ENCODE data around the gene HOXA11. TPM values are rescaled to one million over a fixed set of nuclear protein-coding genes. Genes with fewer than 3 reads are reported as not detected.

Gene HOXA11
- polyA plus RNA-seq, 1 donor from 2014 or later, result not detected

DNA sequence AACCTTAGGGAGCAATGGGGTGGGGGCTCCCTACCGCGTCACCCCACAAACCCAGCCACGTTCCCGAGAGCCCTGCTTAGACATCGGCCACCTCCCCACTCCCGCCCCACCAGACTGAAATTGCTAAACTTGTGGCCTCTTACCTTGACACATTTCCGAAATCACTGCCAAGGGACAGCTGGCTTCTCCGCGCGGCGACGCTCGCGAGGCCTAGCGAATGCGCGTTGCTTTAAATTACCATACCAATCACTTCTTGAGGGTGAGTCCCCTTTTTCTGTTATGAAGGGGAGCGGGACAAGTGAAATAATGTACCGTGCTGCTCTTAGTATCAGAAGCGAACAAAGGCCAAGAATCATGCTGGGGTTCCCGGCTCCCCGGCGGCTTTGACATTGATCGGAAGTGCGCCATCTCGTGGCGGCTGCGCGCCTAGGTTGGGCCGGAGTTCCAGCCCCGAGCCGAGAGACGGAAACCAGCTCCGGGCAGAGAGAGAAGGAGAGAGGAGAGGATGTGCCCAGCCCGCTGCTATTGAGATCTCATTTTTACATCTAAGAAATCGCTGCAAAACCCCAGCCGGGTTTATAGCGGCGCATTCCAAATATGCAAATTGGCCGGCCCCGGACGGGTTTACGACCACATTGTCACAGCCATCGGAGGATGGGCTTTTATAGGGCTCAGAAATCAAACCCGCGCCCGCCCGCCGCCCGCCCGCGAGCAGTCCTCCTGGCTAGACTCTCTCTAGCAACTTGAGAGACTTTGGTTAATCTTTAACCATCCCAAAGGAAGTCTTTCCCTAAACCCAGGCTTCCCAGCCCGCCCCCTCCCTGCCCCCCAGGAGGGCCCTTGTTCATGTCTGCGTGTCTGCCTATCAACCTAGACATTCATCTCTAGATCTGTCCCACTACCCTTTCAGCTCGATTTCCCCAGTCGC, 5.3 kb downstream of the HOXA11 start (continued):
- TF ChIP-seq TAF1 (IDR thresholded peaks at IDR 0.05; ENCODE audit: low read depth) (no peak), MXI1 (conservative IDR thresholded peaks at IDR 0.05; ENCODE audit: poor library complexity, severe bottlenecking) (no peak), EZH2 (IDR thresholded peaks at IDR 0.05; ENCODE audit: borderline replicate concordance, insufficient read depth, low read length, poor library complexity, severe bottlenecking) (no peak)

DNA sequence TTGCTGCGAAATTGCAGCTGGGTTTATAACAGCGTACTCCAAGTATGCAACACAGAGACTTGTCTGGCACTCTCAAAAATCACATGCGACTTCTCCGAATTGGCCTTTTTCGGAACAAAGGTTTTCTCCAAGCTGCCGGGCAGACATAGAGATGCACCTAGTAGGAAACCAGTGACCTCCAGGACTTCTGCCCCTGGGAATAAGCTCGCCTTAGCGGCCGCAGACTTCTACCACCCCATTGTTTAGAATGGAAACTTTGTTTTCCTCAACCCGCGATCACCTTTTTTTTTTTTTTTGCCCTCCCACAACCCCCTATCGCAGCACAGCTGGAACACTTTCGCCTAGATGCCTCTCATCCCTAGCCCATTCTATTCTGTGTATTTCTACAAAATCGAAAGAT, 6.0 kb downstream of the HOXA11 start:
- Histone ChIP-seq H3K9me2 (ENCODE audit: insufficient read depth, low read length) (no peaks in the 10 kb centered on the region), H3K9me3 (ENCODE audit: low read length) (peaks cover 8% of the 10 kb centered on the region), H3K4me3 (ENCODE audit: low read length) (no peak overlapping the region), H3K27me3 (ENCODE audit: insufficient read depth, low read depth, low read length) (peaks cover 100% of the 10 kb centered on the region), H2AFZ (ENCODE audit: low read depth, low read length) (no peak overlapping the region), H3K27ac (ENCODE audit: low read length) (no peak overlapping the region), H3K79me2 (replicated peaks; ENCODE audit: insufficient read depth, low read length) (no peaks in the 10 kb centered on the region), H4K20me1 (ENCODE audit: insufficient read depth) (no peaks in the 10 kb centered on the region), H3F3A (ENCODE audit: insufficient read depth, low read length, poor library complexity, severe bottlenecking) (no peaks in the 10 kb centered on the region), H3K9ac (ENCODE audit: low read length) (no peak overlapping the region), H3K4me2 (ENCODE audit: low read length) (no peak overlapping the region), H3K36me3 (ENCODE audit: insufficient read depth, low read length) (no peaks in the 10 kb centered on the region)
- TF ChIP-seq EZH2 (IDR thresholded peaks at IDR 0.05; ENCODE audit: borderline replicate concordance, insufficient read depth, low read length, poor library complexity, severe bottlenecking), result peak; percentile 70
- TF ChIP-seq TAF1 (IDR thresholded peaks at IDR 0.05; ENCODE audit: low read depth), result no peak

DNA sequence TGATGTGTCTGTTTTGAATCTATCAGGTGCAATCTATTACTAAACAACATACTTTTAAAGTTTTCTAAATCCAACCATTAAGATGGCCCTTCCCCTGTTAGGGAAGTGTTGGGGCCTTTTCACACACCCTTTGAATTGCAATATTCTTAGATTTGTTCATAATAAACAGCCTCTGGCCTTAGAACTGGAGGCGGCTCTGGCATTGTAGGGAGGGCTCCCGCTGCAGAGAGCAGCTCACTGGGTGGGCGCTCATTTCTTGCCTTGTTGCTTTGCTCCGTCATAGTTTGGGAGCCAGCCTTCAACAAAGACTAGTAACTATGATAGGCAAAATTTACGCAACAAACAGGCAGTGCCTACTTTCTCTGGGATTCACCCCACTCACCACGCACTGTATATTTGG, 6.7 kb downstream of the HOXA11 start:
- H3K36me3 ChIP-seq (ENCODE audit: insufficient read depth, low read length), result no peaks in the 10 kb centered on the region
- no peak overlapping the region for H3K9ac ChIP-seq (ENCODE audit: low read length)
- no peak overlapping the region for H3K4me3 ChIP-seq (ENCODE audit: low read length)
- H3K4me2 ChIP-seq (ENCODE audit: low read length), result no peak overlapping the region
- peaks cover 100% of the 10 kb centered on the region for H3K27me3 ChIP-seq (ENCODE audit: insufficient read depth, low read depth, low read length)
- no peaks in the 10 kb centered on the region for H3K9me2 ChIP-seq (ENCODE audit: insufficient read depth, low read length)
- H2AFZ ChIP-seq (ENCODE audit: low read depth, low read length), result no peak overlapping the region
- TF ChIP-seq, protein P1, sequence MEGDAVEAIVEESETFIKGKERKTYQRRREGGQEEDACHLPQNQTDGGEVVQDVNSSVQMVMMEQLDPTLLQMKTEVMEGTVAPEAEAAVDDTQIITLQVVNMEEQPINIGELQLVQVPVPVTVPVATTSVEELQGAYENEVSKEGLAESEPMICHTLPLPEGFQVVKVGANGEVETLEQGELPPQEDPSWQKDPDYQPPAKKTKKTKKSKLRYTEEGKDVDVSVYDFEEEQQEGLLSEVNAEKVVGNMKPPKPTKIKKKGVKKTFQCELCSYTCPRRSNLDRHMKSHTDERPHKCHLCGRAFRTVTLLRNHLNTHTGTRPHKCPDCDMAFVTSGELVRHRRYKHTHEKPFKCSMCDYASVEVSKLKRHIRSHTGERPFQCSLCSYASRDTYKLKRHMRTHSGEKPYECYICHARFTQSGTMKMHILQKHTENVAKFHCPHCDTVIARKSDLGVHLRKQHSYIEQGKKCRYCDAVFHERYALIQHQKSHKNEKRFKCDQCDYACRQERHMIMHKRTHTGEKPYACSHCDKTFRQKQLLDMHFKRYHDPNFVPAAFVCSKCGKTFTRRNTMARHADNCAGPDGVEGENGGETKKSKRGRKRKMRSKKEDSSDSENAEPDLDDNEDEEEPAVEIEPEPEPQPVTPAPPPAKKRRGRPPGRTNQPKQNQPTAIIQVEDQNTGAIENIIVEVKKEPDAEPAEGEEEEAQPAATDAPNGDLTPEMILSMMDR (IDR thresholded peaks at IDR 0.05; ENCODE audit: poor library complexity, severe bottlenecking), result no peak
- TF ChIP-seq EZH2 (IDR thresholded peaks at IDR 0.05; ENCODE audit: borderline replicate concordance, insufficient read depth, low read length, poor library complexity, severe bottlenecking), result no peak
- TF ChIP-seq, protein P2, sequence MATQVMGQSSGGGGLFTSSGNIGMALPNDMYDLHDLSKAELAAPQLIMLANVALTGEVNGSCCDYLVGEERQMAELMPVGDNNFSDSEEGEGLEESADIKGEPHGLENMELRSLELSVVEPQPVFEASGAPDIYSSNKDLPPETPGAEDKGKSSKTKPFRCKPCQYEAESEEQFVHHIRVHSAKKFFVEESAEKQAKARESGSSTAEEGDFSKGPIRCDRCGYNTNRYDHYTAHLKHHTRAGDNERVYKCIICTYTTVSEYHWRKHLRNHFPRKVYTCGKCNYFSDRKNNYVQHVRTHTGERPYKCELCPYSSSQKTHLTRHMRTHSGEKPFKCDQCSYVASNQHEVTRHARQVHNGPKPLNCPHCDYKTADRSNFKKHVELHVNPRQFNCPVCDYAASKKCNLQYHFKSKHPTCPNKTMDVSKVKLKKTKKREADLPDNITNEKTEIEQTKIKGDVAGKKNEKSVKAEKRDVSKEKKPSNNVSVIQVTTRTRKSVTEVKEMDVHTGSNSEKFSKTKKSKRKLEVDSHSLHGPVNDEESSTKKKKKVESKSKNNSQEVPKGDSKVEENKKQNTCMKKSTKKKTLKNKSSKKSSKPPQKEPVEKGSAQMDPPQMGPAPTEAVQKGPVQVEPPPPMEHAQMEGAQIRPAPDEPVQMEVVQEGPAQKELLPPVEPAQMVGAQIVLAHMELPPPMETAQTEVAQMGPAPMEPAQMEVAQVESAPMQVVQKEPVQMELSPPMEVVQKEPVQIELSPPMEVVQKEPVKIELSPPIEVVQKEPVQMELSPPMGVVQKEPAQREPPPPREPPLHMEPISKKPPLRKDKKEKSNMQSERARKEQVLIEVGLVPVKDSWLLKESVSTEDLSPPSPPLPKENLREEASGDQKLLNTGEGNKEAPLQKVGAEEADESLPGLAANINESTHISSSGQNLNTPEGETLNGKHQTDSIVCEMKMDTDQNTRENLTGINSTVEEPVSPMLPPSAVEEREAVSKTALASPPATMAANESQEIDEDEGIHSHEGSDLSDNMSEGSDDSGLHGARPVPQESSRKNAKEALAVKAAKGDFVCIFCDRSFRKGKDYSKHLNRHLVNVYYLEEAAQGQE (IDR thresholded peaks at IDR 0.05; ENCODE audit: borderline replicate concordance), result no peak
- no peak for TF ChIP-seq TAF1 (IDR thresholded peaks at IDR 0.05; ENCODE audit: low read depth)
- TF ChIP-seq EP300 (conservative IDR thresholded peaks at IDR 0.05; ENCODE audit: poor library complexity, severe bottlenecking), result no peak
- TF ChIP-seq MXI1 (conservative IDR thresholded peaks at IDR 0.05; ENCODE audit: poor library complexity, severe bottlenecking), result no peak
- no peak for TF ChIP-seq SMC3 (conservative IDR thresholded peaks at IDR 0.05; ENCODE audit: poor library complexity)
- no peak for TF ChIP-seq POLR2AphosphoS5 (IDR thresholded peaks at IDR 0.05)
- no peak for TF ChIP-seq RAD21 (conservative IDR thresholded peaks at IDR 0.05)
- no peaks in the 10 kb centered on the region for H3K79me2 ChIP-seq (replicated peaks; ENCODE audit: insufficient read depth, low read length)
- H3F3A ChIP-seq (ENCODE audit: insufficient read depth, low read length, poor library complexity, severe bottlenecking), result no peaks in the 10 kb centered on the region
- no peaks in the 10 kb centered on the region for H4K20me1 ChIP-seq (ENCODE audit: insufficient read depth)
- H3K9me3 ChIP-seq (ENCODE audit: low read length), result peaks cover 8% of the 10 kb centered on the region
- no peak overlapping the region for H3K27ac ChIP-seq (ENCODE audit: low read length)
